ENCODE data around the gene ACSL3. TPM values are rescaled to one million over a fixed set of nuclear protein-coding genes. Genes with fewer than 3 reads are reported as not detected.

Gene ACSL3
- total and polyA plus RNA-seq, 2 donors from 2014 or later: 33.6 to 58.8 TPM

DNA sequence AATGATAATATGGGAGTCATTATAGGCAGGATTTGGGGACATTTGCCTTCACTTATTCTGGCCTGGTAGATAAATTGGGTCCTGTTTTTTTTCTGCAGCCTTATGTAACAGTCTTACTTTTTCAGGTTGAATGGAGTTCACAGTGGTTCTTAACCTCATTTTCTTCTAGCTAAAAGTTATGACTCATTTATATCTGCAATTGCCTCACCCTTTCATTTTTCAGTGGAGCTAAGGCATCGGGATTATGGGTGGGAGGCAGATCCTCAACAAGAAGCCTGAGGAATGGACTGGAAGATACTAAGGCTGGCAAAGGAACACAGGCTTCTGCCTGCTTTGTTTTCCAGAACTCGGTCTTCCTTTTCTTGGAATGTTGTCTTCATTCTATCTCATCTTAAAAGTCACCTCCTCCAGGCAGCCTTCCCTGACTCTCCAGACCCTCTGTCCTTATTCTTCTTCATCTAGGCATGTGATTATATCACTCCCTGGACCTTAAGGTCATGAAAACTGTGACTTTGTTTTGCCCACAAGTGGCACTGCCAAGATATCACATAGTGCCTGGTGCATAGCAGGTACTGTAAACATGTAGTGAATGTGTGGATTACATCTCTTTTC, 41.0 kb upstream of the ACSL3 start:
- FAIRE-seq (no peak), DNase-seq (no peak)
- Histone ChIP-seq H3K27ac (ENCODE audit: low read depth in 2 of 2, low read length in 2 of 2) (no peak overlapping the region), H3K4me3 (ENCODE audit: low read length in 3 of 3) (no peak overlapping the region), H3K4me1 (ENCODE audit: control insufficient read depth in 2 of 3, insufficient read depth in 2 of 3, low read depth in 1 of 3, low read length in 3 of 3) (no peaks in the 10 kb centered on the region), H3K9ac (ENCODE audit: low read length in 3 of 3) (no peak overlapping the region), H3K36me3 (ENCODE audit: control insufficient read depth in 2 of 3, insufficient read depth in 3 of 3, low read length in 3 of 3) (no peaks in the 10 kb centered on the region), H3K27me3 (ENCODE audit: control insufficient read depth, insufficient read depth, low read length) (no peaks in the 10 kb centered on the region), H3K9me3 (ENCODE audit: control insufficient read depth in 2 of 3, insufficient read depth in 1 of 3, low read length in 3 of 3) (no peaks in the 10 kb centered on the region)
- no peak for TF ChIP-seq CTCF (IDR thresholded peaks at IDR 0.05; ENCODE audit: borderline replicate concordance, extremely low read depth, insufficient read depth)
- intact Hi-C loops (cut with DNase I): no loop called here

DNA sequence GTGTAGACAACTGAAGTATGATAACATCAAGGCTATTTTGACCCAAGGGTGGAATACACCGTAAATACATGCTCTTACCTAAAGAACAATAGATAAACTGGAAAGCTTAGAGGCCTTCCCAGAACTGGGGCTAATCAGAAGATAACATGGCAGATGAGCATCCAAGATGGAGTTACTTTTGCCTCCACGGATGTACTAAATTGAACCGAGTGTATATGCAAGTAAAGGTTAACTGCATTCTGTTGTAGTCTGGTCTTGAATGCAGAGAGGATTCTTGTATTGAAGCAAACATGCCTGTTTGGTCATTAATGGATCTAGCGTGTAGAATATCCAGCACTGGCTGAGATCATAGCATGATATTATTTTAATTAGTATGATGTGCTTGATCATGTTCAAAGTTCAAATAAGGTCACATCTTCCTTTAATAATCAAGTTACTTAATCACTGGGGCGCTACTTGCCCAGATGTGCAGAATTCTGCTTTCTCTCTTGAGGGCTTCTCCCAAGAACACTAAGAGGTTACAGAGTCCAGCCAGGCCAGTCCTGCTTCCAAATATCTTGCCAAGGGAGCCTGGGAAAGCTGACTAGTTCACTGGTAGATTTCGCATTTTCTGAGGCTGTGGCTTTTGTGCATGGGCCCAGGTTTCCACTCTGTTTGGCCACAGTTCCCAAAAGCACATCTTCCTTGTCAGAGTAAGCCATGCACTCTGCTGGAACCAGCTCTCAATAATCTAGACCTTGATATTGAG, 37.5 kb upstream of the ACSL3 start:
- Histone ChIP-seq H3K36me3 (ENCODE audit: control insufficient read depth in 2 of 3, insufficient read depth in 3 of 3, low read length in 3 of 3) (no peaks in the 10 kb centered on the region), H3K4me1 (ENCODE audit: control insufficient read depth in 2 of 3, insufficient read depth in 2 of 3, low read depth in 1 of 3, low read length in 3 of 3) (no peaks in the 10 kb centered on the region), H3K27ac (ENCODE audit: low read depth in 2 of 2, low read length in 2 of 2) (no peak overlapping the region), H3K9me3 (ENCODE audit: control insufficient read depth in 2 of 3, insufficient read depth in 1 of 3, low read length in 3 of 3) (no peaks in the 10 kb centered on the region), H3K27me3 (ENCODE audit: control insufficient read depth, insufficient read depth, low read length) (no peaks in the 10 kb centered on the region), H3K9ac (ENCODE audit: low read length in 3 of 3) (no peak overlapping the region), H3K4me3 (ENCODE audit: low read length in 3 of 3) (no peak overlapping the region)
- FAIRE-seq (no peak), DNase-seq (no peak)
- intact Hi-C loops (cut with DNase I): no loop called here
- TF ChIP-seq CTCF (IDR thresholded peaks at IDR 0.05; ENCODE audit: borderline replicate concordance, extremely low read depth, insufficient read depth): no peak

GRCh38 chr2:222825031-222825430, 35.8 kb upstream of the ACSL3 start:
- Histone ChIP-seq H3K27ac (ENCODE audit: low read depth in 2 of 2, low read length in 2 of 2) (no peak overlapping the region), H3K27me3 (ENCODE audit: control insufficient read depth, insufficient read depth, low read length) (no peaks in the 10 kb centered on the region), H3K36me3 (ENCODE audit: control insufficient read depth in 2 of 3, insufficient read depth in 3 of 3, low read length in 3 of 3) (no peaks in the 10 kb centered on the region), H3K9me3 (ENCODE audit: control insufficient read depth in 2 of 3, insufficient read depth in 1 of 3, low read length in 3 of 3) (no peaks in the 10 kb centered on the region), H3K4me1 (ENCODE audit: control insufficient read depth in 2 of 3, insufficient read depth in 2 of 3, low read depth in 1 of 3, low read length in 3 of 3) (no peaks in the 10 kb centered on the region), H3K9ac (ENCODE audit: low read length in 3 of 3) (no peak overlapping the region), H3K4me3 (ENCODE audit: low read length in 3 of 3) (no peak overlapping the region)
- no peak for DNase-seq
- no peak for TF ChIP-seq CTCF (IDR thresholded peaks at IDR 0.05; ENCODE audit: borderline replicate concordance, extremely low read depth, insufficient read depth)
- intact Hi-C loops (cut with DNase I): no loop called here
- FAIRE-seq: no peak
